IPS-20b (cell line): ENCODE measurements around the gene OR10Z1.

ENCODE experiments used
- H3K27ac ChIP-seq: one replicate; pipeline ENCODE4 v1.5.1; 2013; ENCODE audit warnings: low read length
- H3K27me3 ChIP-seq: 2 replicates; pipeline ENCODE4 v1.6.1; 2013; ENCODE audit warnings: mild to moderate bottlenecking, low read length, inconsistent platforms; ENCODE audit not compliant: insufficient read depth
- H3K36me3 ChIP-seq: 2 replicates; pipeline ENCODE4 v1.6.1; 2013; ENCODE audit warnings: low read depth, mild to moderate bottlenecking, inconsistent platforms, low read length, moderate library complexity; ENCODE audit not compliant: insufficient read depth
- H3K4me1 ChIP-seq: 2 replicates; pipeline ENCODE4 v1.6.1; 2013; ENCODE audit warnings: mild to moderate bottlenecking, control low read depth, inconsistent platforms, low read length, moderate library complexity; ENCODE audit not compliant: insufficient read depth
- H3K4me3 ChIP-seq: 2 replicates; pipeline ENCODE4 v1.5.1; 2013; ENCODE audit warnings: mild to moderate bottlenecking, low read length, inconsistent platforms
- H3K9ac ChIP-seq: 2 replicates; pipeline ENCODE4 v1.6.1; 2013; ENCODE audit warnings: low read depth, mild to moderate bottlenecking, inconsistent platforms, low read length, moderate library complexity
- H3K9me3 ChIP-seq: 2 replicates; pipeline ENCODE4 v1.6.1; 2013; ENCODE audit warnings: mild to moderate bottlenecking, low read depth, low read length, inconsistent platforms; ENCODE audit not compliant: insufficient read depth

OR10Z1 gene

GRCh38 chr1:158611916-158612315 lies 6.8 kb downstream of the OR10Z1 start:
- Histone ChIP-seq H3K9ac (no peak overlapping the region), H3K27me3 (no peaks in the 10 kb centered on the region), H3K4me1 (no peaks in the 10 kb centered on the region), H3K4me3 (no peak overlapping the region), H3K27ac (no peak overlapping the region), H3K36me3 (no peaks in the 10 kb centered on the region), H3K9me3 (no peaks in the 10 kb centered on the region)

- H3K4me3 ChIP-seq, result no peak overlapping the region
- H3K9me3 ChIP-seq, result no peaks in the 10 kb centered on the region
- no peaks in the 10 kb centered on the region for H3K36me3 ChIP-seq
- no peak overlapping the region for H3K9ac ChIP-seq
- H3K27me3 ChIP-seq, result no peaks in the 10 kb centered on the region
- H3K27ac ChIP-seq, result no peak overlapping the region
- no peaks in the 10 kb centered on the region for H3K4me1 ChIP-seq
Measured at GRCh38 chr1:158613764-158614163, 8.7 kb downstream of the OR10Z1 start.

DNA sequence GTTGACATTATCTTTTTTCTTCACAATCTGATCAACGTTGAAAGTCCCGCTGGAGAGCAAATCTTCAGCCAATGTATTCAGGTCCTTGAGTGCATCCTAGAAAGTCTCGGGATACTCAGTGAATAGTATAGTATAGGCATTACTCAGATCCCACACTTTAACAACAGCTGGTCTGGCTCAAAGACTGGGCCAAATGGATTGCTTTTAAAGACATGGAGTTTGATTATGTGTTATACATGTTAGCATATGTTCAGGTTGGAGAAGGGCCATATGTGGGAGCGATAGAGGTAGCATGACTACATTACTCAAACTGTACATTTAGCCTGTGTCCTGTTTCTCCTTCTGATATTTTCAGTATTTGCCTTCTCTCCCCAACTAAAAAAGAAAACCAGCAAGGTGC lies 33.1 kb downstream of the OR10Z1 start:
- H3K27me3 ChIP-seq, result no peaks in the 10 kb centered on the region
- H3K4me1 ChIP-seq, result no peaks in the 10 kb centered on the region
- H3K36me3 ChIP-seq, result no peaks in the 10 kb centered on the region
- no peak overlapping the region for H3K4me3 ChIP-seq
- H3K9me3 ChIP-seq, result no peaks in the 10 kb centered on the region
- no peak overlapping the region for H3K27ac ChIP-seq
- no peak overlapping the region for H3K9ac ChIP-seq

DNA sequence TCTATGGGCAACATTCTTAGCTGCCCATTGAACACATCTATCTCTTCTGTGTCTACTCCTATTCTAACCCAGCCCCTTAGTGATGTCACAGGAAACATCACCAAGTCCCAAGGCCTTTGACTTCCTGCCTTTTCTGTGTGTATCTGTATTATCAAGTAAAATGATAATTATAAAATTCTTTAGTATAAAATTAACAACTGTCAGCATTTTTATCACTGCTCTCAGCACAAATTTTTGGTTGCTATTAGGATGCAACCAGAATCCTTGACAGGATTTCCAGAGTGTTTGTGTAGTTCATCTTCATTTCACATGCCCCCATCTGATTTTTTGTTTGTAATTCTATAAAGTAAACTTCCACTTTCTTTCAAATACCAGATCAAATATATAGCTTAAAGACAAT lies 33.8 kb downstream of the OR10Z1 start:
- no peaks in the 10 kb centered on the region for H3K27me3 ChIP-seq
- H3K9me3 ChIP-seq, result no peaks in the 10 kb centered on the region
- no peaks in the 10 kb centered on the region for H3K4me1 ChIP-seq
- H3K9ac ChIP-seq, result no peak overlapping the region
- no peaks in the 10 kb centered on the region for H3K36me3 ChIP-seq
- H3K4me3 ChIP-seq, result no peak overlapping the region
- no peak overlapping the region for H3K27ac ChIP-seq

- Histone ChIP-seq H3K9me3 (no peaks in the 10 kb centered on the region), H3K27ac (no peak overlapping the region), H3K36me3 (no peaks in the 10 kb centered on the region), H3K4me1 (no peaks in the 10 kb centered on the region), H3K4me3 (no peak overlapping the region), H3K27me3 (no peaks in the 10 kb centered on the region), H3K9ac (no peak overlapping the region)
Measured at GRCh38 chr1:158644449-158644848, 39.4 kb downstream of the OR10Z1 start.

GRCh38 chr1:158646465-158646864 lies 41.4 kb downstream of the OR10Z1 start:
- H3K9ac ChIP-seq, result no peak overlapping the region
- H3K27me3 ChIP-seq, result no peaks in the 10 kb centered on the region
- no peaks in the 10 kb centered on the region for H3K9me3 ChIP-seq
- H3K4me1 ChIP-seq, result no peaks in the 10 kb centered on the region
- H3K4me3 ChIP-seq, result no peak overlapping the region
- no peak overlapping the region for H3K27ac ChIP-seq
- H3K36me3 ChIP-seq, result no peaks in the 10 kb centered on the region

DNA sequence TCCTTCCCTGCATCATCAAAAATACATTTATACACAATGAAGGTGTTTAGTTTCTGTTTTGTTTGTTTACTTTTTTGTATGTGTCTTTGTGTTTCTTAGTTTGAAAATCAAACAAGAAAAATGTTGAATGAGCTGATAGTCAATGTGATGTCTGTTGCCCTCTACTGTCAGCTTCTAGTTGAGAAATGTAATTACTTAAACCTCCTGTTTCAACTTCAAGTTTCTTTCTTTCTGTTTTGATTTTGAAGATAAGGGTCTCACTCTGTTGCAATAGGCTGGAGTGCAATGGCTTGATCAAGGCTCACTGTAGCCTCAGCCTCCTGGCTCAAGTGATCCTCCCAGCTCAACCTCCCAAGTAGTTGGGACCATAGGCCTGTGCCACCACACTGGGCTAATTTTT lies 44.0 kb downstream of the OR10Z1 start:
- Histone ChIP-seq H3K4me3 (no peak overlapping the region), H3K36me3 (no peaks in the 10 kb centered on the region), H3K27ac (no peak overlapping the region), H3K9me3 (no peaks in the 10 kb centered on the region), H3K27me3 (no peaks in the 10 kb centered on the region), H3K4me1 (no peaks in the 10 kb centered on the region), H3K9ac (no peak overlapping the region)

DNA sequence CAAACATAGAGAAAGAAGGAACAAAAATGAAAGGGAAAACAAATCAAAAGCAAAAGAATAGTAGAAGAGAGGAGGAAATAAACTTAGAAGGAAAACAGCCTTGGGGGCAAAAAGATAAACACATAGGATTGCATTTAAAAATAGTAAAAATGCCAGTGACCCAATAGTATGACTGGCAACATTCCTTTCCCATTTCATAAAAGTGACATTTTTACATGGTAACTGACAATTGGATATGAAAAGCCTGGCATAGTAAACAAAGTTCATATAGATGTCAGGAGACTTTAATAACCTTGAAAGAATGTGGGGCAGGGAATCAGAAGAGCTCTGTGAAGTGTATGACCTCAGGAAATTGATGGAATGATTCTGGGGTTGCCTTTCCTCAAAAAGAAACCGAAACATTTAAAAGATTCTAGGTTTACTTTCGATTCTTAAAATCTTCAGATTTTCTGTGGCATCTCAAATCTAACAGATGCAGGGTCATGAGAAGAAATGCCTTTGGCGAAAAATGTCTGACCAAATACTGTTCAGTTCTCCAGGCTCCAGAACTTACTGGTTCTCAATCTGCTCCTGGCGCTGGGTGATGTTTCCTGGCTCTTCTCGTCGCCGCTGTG lies 47.8 kb downstream of the OR10Z1 start:
- H3K9me3 ChIP-seq, result no peaks in the 10 kb centered on the region
- no peak overlapping the region for H3K4me3 ChIP-seq
- H3K9ac ChIP-seq, result no peak overlapping the region
- no peaks in the 10 kb centered on the region for H3K4me1 ChIP-seq
- no peak overlapping the region for H3K27ac ChIP-seq
- H3K27me3 ChIP-seq, result no peaks in the 10 kb centered on the region
- no peaks in the 10 kb centered on the region for H3K36me3 ChIP-seq

DNA sequence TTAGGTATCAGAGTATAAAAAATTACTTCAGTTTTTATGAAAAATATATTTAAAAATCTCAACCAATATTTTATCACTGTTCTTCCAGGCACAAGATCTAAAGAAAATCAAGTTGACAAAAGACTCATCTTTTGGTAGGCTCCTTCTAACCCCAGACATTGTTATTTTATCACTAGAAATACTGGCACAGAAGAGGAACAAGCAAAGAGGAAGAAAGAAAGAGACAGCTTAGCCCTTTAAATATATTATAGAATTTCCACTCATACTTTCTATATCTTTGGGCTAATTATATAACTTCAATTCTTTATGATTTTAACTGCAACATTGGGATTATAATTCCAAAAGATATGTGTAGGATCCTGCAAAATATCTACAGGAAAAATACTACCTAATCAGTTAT lies 49.0 kb downstream of the OR10Z1 start:
- no peak overlapping the region for H3K27ac ChIP-seq

GRCh38 chr1:158654571-158654970 lies 49.5 kb downstream of the OR10Z1 start:
- Histone ChIP-seq H3K4me3 (no peak overlapping the region), H3K4me1 (no peaks in the 10 kb centered on the region), H3K9ac (no peak overlapping the region), H3K27ac (no peak overlapping the region), H3K9me3 (no peaks in the 10 kb centered on the region), H3K36me3 (no peaks in the 10 kb centered on the region), H3K27me3 (no peaks in the 10 kb centered on the region)

More for the DNA sequence above, 49.0 kb downstream of the OR10Z1 start:
- no peak overlapping the region for H3K9ac ChIP-seq
- no peaks in the 10 kb centered on the region for H3K4me1 ChIP-seq
- no peak overlapping the region for H3K4me3 ChIP-seq
- H3K9me3 ChIP-seq, result no peaks in the 10 kb centered on the region
- no peaks in the 10 kb centered on the region for H3K36me3 ChIP-seq
- H3K27me3 ChIP-seq, result no peaks in the 10 kb centered on the region
